T-helper 2 cell treated with Interferon-gamma antibody and Interleukin-4, amounts not matched to agents 100 ng/mL and 5 ng/mL, for 36 hours (primary cell): ENCODE measurements around the gene YWHAE. TPM values are rescaled to one million over a fixed set of nuclear protein-coding genes. Genes with fewer than 3 reads are reported as not detected.
"Not testable (repeated sequence)": the region's sequence is repeated elsewhere in the genome, so short reads cannot be mapped to it uniquely, and the experiment has no call there.

Source experiments
- intact Hi-C: fragments of 100-400 bp; cut with micrococcal nuclease; formaldehyde crosslinking; loops from one replicate; pipeline ENCODE4 v1.15.1; 2023
- total RNA-seq: library from RNA; stranded (reverse); gene quantifications from 2 replicates; pipeline ENCODE4 v1.2.3, GENCODE V29; 2022

The YWHAE gene
- total RNA-seq, 1 donor from 2014 or later: 393 TPM

DNA sequence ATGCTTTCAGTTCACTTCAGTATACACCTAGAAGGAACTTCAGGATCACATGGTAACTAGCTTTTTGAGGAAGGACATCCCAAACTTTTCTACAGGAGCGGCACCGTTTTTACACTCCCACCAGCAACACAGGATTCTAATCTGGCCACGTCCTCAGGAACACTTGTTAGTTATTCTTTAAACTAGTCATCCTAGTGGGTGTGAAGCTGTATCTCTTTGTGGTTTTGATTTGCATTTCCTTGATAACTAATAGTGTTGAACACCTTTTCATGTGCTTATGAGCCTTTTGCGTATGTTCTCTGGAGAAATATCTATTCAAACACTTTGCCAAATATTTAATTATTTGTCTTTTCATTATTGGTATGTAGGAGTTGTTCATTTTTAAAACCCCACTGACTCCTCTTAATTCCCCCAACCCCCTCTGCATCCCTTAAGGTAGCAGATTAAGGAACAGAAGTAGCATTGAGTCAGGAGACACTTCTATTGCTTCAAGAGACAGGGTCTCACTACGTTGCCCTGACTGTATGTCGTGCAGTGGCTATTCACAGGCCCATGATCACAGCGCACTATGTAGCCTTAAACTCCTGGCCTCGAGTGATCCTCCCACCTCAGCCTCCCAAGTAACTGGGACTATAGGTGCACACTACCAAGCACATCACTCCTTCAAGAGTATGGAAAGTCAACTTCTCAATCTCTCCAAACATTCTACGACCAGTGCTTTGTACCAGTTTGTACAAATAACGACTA lies 25.4 kb downstream of the YWHAE start:
- intact Hi-C loops: no loop called here

GRCh38 chr17:1373707-1374237 lies 26.2 kb downstream of the YWHAE start:
- intact Hi-C loops: no loop called here

GRCh38 chr17:1372618-1373017 lies 27.4 kb downstream of the YWHAE start:
- intact Hi-C loops: no loop called here

- intact Hi-C loops: no loop called here
Observed at GRCh38 chr17:1371893-1372590, 28.0 kb downstream of the YWHAE start.

DNA sequence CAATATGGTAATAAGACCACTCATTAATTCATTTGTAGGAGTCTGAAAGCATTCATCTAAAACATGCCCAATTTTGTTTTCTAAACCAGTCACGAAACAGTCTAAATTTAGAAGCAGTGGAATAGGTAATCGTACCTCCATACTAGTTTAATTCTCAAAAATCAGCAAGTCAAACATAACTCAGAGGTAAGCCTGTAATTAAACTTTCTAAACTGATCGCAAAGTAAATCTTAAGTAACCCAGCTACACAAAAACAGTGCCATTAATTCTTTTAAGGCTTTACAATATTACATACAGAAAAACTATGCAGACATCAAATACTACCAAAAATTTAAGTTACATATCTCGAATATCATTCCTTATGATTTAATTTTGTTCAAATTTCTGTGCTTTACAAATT lies 31.4 kb downstream of the YWHAE start:
- intact Hi-C loops: loop anchor here (10.0 kb wide), 1 partner anchor 86 kb away; the partner anchor contains the start of gene CRK

GRCh38 chr17:1367351-1367745 lies 32.7 kb downstream of the YWHAE start:
- intact Hi-C loops: loop anchor here (10.0 kb wide), 1 partner anchor 87 kb away; the partner anchor contains the start of gene CRK

GRCh38 chr17:1366234-1366633 lies 33.8 kb downstream of the YWHAE start:
- intact Hi-C loops: loop anchor here (10.0 kb wide), 1 partner anchor 89 kb away; the partner anchor contains the start of gene CRK

GRCh38 chr17:1365445-1366039 lies 34.5 kb downstream of the YWHAE start:
- intact Hi-C loops: loop anchor here (1.0 to 10.0 kb wide), 3 partner anchors 35 to 151 kb away; partner anchors contain the start of genes CRK, INPP5K and YWHAE

DNA sequence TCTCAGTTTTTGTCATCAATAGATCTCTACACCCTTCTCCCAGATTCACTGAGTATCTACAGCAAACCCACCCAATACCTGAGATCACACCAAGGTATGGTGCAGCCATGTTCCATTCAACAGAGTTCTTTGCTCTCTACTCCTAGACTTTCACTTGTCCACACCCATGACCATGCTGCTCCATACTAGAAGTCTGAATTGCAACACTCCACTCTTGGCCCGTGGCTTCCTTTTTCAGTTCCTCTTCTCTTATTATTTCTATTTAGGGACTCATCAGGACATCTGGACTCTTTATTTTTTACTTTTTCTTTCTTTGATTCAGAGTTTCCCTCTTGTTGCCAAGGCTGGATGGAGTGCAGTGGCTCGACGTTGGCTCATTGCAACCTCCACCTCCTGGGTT lies 37.1 kb downstream of the YWHAE start:
- intact Hi-C loops: loop anchor here (10.0 kb wide), 1 partner anchor 92 kb away; the partner anchor contains the start of gene CRK

DNA sequence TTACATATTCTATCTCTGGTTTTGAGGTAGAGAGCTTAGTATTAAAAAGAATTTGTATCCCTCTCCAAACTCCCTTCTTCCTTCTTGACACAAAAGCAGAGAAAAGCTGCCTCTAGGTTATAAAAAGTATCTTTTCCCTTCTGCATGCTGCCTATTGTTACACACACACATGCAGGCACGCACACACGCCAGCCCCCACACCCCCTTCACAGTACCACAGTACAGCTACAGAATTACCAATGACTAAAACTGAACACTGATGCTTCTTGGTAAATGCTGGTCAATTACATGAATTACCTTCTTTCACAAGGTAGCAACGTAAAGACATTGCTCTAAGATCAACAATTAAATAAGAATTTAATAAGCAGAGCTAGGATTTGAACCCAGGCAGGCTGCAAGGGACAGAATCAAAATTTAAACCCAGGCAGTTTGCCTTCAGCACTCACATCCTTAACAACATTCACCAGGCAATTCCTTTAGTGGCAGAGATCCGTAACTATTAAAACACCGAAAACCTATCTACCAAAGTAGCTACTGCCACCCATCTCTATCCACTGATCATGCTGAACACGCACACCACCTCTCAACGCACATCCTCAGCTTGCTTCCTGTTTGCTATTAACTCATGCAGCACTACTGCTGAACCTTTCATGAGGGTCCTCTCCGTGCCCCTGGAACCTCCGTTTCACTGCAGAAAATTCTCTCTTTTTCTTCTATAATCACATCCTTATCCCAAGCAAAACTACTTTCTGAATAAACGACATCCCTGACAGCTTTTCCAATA lies 37.8 kb downstream of the YWHAE start:
- intact Hi-C loops: loop anchor here (10.0 kb wide), 1 partner anchor 93 kb away; the partner anchor contains the start of gene CRK

DNA sequence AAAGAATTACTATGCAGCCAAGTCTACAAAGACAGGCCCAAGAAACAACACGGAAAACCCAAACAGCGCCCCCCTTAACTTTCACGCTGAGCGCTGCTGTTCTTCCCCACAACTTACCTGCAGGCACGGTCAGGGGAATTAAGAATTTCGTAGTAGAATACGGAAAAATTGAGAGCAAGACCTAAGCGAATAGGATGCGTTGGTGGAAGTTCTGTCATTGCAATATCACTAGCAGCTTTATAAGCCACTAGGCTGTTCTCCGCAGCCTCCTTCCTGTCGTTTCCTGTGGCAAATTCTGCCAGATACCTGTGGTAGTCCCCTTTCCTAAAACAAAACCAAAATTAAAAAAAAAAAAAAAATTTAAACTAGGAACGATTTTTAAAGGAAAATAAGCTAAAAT lies 39.0 kb downstream of the YWHAE start:
- intact Hi-C loops: loop anchor here (10.0 kb wide), 1 partner anchor 94 kb away; the partner anchor contains the start of gene CRK

GRCh38 chr17:1360315-1360714 lies 39.7 kb downstream of the YWHAE start:
- intact Hi-C loops: loop anchor here (10.0 kb wide), 1 partner anchor 94 kb away; the partner anchor contains the start of gene CRK

GRCh38 chr17:1354030-1354429 lies 46.0 kb downstream of the YWHAE start:
- intact Hi-C loops: no loop called here

GRCh38 chr17:1352530-1352929 lies 47.5 kb downstream of the YWHAE start:
- intact Hi-C loops: not testable (repeated sequence)

- intact Hi-C loops: no loop called here
Observed at GRCh38 chr17:1351971-1352370, 48.1 kb downstream of the YWHAE start.

DNA sequence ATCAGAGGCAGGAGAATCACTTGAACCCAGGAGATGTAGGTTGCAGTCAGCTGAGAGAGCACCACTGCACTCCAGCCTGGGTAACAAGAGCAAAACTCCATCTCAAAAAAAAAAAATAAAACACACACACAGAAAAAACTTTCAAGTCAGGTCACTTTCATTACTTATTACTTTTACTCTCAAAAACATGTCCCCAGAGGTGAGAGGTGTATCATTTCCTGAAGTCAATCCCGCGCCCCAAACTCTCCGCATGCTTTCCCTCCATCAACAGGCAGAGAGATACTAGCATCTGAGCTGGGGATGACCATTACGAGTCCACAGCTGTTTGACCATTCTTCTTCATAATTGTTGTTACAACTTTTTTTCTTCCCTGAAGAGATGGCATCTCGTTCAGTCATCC lies 48.7 kb downstream of the YWHAE start:
- intact Hi-C loops: no loop called here

DNA sequence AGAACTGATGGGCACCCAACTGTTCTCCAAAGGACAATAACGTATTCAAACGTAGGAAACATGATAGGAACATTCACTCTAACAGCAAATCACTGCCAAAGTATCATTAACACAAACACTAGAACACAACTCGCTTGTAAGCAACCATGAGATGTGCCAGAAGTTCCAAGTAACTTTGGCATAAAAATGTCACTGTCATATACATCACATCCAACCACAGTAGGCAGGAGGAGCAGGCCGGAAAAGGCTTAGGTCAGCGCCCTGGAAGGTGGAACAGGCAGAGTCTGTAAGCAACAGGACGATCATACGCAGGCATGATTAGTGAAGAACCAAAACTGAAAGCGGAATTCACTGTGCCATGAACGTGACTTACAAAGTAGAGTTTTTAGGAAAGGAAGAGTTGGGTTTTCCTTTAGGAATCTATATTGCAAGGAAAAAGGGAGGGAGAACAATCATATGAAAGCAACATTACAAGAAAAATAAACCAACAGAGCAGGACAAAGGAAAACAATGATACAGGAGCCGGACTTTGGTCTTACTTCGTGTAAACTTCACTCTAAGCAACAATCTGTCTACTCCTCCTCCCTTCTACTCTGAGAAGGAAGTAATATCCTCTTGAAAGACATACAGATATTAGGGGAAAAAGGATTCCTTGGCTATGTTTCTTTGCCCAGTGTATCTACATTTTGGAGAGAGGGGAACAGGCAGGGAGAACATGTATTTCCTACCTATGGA lies 52.3 kb downstream of the YWHAE start:
- intact Hi-C loops: no loop called here

DNA sequence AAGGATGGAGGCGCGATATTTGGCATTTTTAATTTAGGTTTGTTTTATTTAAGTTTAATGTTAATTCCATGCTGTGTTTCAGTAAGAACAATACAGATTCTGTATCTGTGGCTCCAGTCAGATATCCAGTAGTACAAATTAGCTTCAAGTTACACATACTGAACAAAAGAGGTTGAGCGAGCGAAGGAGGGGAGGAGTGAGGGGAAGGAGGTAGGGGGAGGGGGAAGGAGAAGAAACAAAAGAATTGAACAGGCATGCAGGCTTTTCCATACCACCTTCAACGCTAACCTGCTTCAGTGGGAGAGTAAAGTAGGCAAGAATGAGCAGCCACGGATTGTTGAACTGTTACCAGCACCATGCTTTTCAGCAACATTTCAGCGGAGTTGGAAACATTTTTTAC lies 55.5 kb downstream of the YWHAE start:
- intact Hi-C loops: no loop called here

- intact Hi-C loops: no loop called here
Observed at GRCh38 chr17:1343554-1343953, 56.5 kb downstream of the YWHAE start.

- intact Hi-C loops: no loop called here
Observed at GRCh38 chr17:1340371-1340770, 59.7 kb downstream of the YWHAE start.
